ENCODE measurements around the gene MPPED2.
A peak's percentile ranks its signal among the peaks of the same experiment; 100 is the strongest.

The MPPED2 gene, protein sequence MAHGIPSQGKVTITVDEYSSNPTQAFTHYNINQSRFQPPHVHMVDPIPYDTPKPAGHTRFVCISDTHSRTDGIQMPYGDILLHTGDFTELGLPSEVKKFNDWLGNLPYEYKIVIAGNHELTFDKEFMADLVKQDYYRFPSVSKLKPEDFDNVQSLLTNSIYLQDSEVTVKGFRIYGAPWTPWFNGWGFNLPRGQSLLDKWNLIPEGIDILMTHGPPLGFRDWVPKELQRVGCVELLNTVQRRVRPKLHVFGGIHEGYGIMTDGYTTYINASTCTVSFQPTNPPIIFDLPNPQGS

DNA sequence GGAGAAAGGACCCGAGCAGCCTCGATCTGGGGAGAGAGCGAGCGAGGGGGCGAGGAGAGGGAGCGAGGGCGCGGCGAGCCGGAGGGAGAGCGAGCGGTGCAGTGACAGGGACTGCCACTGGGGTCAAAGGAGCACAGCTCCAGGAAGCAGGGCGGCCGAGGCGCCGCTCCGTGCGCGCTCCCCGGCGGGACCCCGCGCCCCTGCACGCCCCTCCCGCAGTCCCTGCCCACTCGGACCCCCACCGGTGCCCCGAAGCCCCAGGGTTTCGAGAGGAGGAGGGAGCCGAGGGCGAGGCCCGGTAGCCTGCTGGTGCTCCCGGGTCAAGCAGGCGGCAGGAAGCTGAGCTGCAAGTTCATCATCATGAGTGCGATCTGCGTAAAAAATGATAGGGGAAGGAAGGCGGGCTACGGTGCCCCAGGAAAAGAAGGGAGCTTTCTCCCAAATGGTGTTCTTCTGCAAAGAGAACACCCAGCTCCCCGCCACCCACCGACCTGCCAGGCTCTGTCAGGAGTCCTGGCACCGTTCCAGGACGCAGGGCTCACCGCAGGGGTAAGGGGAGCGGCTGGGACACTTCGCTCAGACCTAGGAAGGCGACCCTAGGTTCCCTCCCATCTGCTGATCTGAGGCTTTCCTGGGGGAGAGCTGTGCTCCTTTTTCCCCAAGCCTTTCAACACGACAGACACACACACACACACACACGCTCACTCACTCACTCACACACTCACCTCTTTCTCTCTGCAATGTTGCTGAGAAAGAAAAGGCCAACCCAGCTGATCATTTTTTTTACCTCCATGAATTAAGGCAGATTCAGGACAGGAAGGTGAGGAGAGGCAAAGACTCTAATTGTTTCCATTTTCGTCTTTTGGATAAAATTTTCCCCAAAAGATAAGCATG is at the start of gene MPPED2:
Gene MPPED2 (minus strand): TSS at position 103 of the 894 bp plus-strand sequence. CDS start 5,980 bp downstream, outside the sequence.
- TF ChIP-seq GATA3 (IDR thresholded peaks at IDR 0.05; ENCODE audit: low read depth, low read length) (no peak), GATA2 (IDR thresholded peaks at IDR 0.05; ENCODE audit: low read depth, low read length) (no peak)

GRCh38 chr11:30635401-30635989 is 49.3 kb upstream of the MPPED2 start:
- TF ChIP-seq GATA3 (IDR thresholded peaks at IDR 0.05; ENCODE audit: low read depth, low read length) (peak; percentile 54; the same call in 1 of the 2 replicates), GATA2 (IDR thresholded peaks at IDR 0.05; ENCODE audit: low read depth, low read length) (peak; percentile 91)

- TF ChIP-seq GATA2 (IDR thresholded peaks at IDR 0.05; ENCODE audit: low read depth, low read length) (no peak), GATA3 (IDR thresholded peaks at IDR 0.05; ENCODE audit: low read depth, low read length) (no peak)
Measured at GRCh38 chr11:30631148-30631547, 45.0 kb upstream of the MPPED2 start.

DNA sequence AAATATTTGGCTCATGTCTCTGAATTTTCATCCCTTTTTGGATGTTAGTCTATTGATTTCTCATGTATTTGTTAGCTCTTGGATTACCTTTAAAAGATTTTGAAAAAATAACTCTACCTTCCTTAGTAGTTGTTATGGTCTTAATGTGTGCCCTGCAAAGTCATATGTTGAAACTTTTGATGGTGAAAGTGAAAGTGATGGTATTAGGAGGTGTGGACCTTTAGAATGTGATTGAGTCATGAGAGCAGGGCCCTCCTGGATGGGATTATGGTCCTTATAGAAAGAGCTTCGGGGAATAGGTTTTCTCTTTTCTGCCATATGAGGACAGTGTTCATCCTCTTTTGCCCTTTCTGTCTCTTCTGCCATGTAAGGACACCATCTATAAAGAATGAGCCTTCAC is 33.6 kb upstream of the MPPED2 start:
- TF ChIP-seq GATA3 (IDR thresholded peaks at IDR 0.05; ENCODE audit: low read depth, low read length) (no peak), GATA2 (IDR thresholded peaks at IDR 0.05; ENCODE audit: low read depth, low read length) (no peak)

DNA sequence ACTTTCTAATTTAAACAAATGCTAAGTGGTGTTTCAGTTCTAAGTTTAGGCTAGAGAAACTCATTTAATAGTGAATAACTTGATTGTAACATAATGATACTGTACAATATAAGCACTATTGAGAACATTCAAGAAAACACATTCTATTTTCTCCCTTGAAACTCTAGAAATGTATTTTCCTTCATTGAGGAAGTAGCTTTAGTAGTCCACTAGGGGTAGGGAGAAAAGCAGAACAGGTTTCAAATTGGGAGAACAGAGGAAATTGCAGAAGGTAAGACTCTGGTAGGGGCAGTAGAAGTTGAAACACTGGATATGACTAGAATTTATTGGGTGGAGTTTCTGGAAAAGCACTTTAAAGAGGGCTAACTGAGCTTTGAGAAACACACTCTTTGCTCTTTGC is 31.6 kb upstream of the MPPED2 start:
- TF ChIP-seq GATA2 (IDR thresholded peaks at IDR 0.05; ENCODE audit: low read depth, low read length) (no peak), GATA3 (IDR thresholded peaks at IDR 0.05; ENCODE audit: low read depth, low read length) (no peak)

DNA sequence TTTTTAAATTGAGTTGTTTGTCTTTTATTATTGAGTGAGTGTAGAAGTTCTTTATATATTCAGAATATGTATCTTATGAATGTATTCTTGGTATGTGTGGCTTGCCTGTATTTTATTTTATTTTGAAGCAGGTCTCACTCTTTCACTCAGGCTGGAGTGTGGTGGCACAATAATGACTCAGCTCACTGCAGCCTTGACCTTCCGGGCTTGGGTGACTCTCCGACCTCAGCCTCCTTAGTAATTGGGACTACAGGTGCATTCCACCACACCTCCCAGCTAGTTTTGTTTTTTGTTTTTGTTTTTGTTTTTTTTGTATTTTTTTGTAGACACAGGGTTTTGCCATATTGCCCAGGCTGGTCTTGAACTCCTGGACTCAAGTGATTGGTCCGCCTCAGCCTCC is 24.5 kb upstream of the MPPED2 start:
- TF ChIP-seq GATA3 (IDR thresholded peaks at IDR 0.05; ENCODE audit: low read depth, low read length) (no peak), GATA2 (IDR thresholded peaks at IDR 0.05; ENCODE audit: low read depth, low read length) (no peak)

DNA sequence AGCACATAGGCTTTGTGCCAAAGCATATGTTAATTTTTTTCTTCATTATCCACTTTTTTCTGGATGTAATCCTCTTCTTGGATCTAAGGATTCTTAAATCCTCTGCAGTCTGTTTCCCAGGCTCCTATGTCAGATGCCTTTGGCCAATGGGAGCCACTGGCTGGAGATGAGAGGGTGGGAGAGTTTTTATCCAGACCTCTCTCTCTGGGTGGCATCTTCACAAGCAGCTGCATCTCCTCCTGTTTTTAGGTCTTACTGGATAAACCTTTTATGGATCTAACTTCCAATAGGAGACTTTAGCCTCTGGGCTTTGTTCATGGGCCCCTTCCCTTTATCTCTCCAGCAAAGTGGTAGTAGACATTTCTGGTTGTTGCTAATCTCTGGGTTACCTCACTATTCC is 22.4 kb upstream of the MPPED2 start:
- TF ChIP-seq GATA2 (IDR thresholded peaks at IDR 0.05; ENCODE audit: low read depth, low read length), result no peak
- no peak for TF ChIP-seq GATA3 (IDR thresholded peaks at IDR 0.05; ENCODE audit: low read depth, low read length)

DNA sequence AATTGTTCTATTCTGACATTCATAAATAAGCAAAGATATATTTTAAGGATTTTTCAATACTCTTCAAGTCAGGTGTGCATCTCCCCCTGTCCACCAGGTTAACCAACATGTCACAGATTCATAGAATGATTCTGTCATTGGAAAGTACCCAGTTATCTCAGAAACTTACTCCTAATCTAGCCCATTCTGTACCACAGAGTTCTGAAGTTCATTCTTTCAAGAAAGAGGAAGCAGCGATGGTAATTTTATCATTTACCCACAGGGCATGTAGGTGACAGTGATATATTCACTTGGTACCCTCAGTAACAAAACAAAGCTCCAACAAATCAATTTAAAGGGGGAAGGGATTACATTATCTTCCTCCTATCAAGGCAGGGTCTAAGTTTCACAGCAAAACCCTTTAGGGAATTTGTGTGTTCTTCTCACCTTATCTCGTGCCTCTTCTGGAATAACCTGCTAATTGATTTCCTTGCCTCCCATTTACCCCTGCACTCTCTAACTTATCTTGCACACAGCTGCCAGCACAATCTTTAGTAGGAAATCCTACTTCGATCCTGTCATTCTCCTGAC is 19.0 kb upstream of the MPPED2 start:
- TF ChIP-seq GATA2 (IDR thresholded peaks at IDR 0.05; ENCODE audit: low read depth, low read length), result peak; percentile 15; the same call in 1 of the 2 replicates
- TF ChIP-seq GATA3 (IDR thresholded peaks at IDR 0.05; ENCODE audit: low read depth, low read length), result no peak

GRCh38 chr11:30603357-30603756 is 17.2 kb upstream of the MPPED2 start:
- TF ChIP-seq GATA2 (IDR thresholded peaks at IDR 0.05; ENCODE audit: low read depth, low read length) (no peak), GATA3 (IDR thresholded peaks at IDR 0.05; ENCODE audit: low read depth, low read length) (no peak)

GRCh38 chr11:30596832-30597231 is 10.7 kb upstream of the MPPED2 start:
- TF ChIP-seq GATA2 (IDR thresholded peaks at IDR 0.05; ENCODE audit: low read depth, low read length) (peak; percentile 59; the same call in 1 of the 2 replicates), GATA3 (IDR thresholded peaks at IDR 0.05; ENCODE audit: low read depth, low read length) (peak; percentile 51)

GRCh38 chr11:30595934-30596333 is 9.8 kb upstream of the MPPED2 start:
- TF ChIP-seq GATA2 (IDR thresholded peaks at IDR 0.05; ENCODE audit: low read depth, low read length) (no peak), GATA3 (IDR thresholded peaks at IDR 0.05; ENCODE audit: low read depth, low read length) (no peak)

- TF ChIP-seq GATA3 (IDR thresholded peaks at IDR 0.05; ENCODE audit: low read depth, low read length) (no peak), GATA2 (IDR thresholded peaks at IDR 0.05; ENCODE audit: low read depth, low read length) (no peak)
Measured at GRCh38 chr11:30594646-30595411, 8.7 kb upstream of the MPPED2 start.

GRCh38 chr11:30587269-30587812 is 1.2 kb upstream of the MPPED2 start:
- no peak for TF ChIP-seq GATA3 (IDR thresholded peaks at IDR 0.05; ENCODE audit: low read depth, low read length)
- TF ChIP-seq GATA2 (IDR thresholded peaks at IDR 0.05; ENCODE audit: low read depth, low read length), result no peak

All from SH-SY5Y (cell line).